ENCODE results near the gene SSBP4. TPM values are rescaled to one million over a fixed set of nuclear protein-coding genes. Genes with fewer than 3 reads are reported as not detected.

The SSBP4 gene
- polyA plus RNA-seq, 4 donors: 68.0 to 128 (median 79.4) TPM

DNA sequence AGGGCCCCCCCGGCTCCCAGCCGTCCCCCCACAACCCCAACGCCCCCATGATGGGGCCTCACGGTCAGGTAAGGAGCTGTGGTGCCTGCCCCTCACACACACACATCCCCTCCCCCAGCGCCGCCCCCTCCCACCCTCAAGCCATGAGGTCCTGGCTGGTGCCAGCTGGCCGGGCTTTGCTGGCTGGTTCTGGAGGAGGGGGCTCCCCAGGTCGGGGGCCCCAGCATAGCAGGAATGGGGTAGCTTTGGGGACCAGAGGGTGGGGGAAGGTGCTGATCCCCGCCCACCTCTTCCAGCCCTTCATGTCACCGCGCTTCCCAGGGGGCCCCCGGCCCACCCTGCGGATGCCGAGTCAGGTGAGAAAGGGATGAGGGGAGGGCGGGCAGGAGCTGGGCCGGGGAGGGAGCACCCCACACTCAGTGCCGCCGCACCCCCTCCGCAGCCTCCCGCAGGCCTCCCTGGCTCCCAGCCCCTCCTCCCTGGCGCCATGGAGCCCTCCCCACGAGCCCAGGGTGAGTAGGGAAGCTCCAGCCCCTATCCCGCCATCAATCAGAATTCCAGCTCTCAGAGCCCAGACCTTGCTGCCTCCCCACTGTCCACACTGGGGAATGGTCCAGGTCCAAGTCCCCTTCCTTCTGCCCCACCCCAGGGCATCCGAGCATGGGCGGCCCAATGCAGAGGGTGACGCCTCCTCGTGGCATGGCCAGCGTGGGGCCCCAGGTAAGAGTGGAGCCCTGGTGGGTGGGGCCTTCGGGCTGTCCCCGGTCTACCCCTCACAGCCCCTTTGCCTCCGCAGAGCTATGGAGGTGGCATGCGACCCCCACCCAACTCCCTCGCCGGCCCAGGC is 12.4 kb downstream of the SSBP4 start:
- no peak for DNase-seq (ENCODE audit: low read depth in 4 of 4, low spot score in 3 of 4)

DNA sequence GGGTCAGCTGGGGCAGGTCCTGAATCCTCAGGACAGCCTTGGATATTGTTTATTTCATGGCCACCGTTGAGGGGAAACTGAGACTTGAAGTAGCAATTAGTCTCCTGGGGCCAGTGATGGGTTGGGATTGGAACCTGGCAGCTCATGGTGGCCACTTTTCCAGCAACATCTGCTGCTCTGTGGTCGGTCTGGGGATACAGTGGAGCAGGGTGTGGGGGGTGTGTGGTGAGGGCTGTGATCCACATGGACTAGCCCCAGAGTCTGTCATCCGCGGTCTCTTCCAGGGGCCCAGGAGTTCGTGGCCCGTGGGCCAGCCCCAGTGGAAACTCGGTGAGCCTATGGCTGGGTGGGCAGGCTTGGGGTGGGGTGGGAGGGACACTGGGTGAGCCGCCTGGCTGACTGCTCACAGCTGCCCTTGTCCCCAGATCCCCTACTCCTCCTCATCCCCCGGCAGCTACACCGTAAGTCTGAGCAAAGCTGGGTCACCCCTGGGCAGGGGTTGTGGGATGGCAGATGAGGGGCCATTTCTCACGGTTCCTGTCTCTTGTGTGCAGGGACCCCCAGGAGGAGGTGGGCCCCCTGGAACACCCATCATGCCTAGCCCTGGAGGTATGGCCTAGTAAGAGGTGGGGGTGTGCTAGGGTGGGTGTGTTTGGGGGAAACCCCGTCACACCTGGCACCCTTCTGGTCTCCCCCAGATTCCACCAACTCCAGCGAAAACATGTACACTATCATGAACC is 13.2 kb downstream of the SSBP4 start:
- DNase-seq (ENCODE audit: low read depth in 4 of 4, low spot score in 3 of 4): no peak

DNA sequence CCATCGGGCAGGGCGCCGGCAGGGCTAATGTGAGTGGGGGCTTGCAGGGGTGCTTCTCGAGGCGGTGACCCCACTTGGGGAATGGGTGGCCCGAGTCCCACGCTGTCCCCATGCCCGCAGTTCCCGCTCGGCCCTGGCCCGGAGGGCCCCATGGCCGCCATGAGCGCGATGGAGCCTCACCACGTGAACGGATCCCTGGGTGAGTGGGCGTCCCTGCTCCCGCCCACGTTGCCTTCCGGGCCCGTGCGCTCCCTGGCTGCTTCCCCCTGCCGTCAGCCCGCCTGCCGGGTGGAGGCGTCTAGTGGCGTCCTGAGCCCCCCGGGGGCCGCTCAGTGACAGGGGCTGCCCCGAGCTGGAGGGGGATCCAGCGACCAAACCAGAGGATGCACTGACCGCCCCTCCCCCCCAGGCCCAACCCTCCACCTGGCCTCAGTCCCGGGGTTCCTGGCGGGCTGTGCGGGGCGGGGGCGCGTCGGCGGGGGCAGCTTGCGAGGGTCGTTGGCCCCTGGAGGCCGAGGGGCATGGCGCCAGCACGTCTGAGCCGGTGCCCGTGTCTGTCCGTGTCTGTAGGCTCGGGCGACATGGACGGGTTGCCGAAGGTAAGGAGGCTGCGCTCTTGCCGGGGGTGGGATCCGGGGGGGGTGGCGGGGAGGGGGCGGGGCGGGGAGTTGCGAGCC is 14.0 kb downstream of the SSBP4 start:
- DNase-seq (ENCODE audit: low read depth in 4 of 4, low spot score in 3 of 4): no peak

DNA sequence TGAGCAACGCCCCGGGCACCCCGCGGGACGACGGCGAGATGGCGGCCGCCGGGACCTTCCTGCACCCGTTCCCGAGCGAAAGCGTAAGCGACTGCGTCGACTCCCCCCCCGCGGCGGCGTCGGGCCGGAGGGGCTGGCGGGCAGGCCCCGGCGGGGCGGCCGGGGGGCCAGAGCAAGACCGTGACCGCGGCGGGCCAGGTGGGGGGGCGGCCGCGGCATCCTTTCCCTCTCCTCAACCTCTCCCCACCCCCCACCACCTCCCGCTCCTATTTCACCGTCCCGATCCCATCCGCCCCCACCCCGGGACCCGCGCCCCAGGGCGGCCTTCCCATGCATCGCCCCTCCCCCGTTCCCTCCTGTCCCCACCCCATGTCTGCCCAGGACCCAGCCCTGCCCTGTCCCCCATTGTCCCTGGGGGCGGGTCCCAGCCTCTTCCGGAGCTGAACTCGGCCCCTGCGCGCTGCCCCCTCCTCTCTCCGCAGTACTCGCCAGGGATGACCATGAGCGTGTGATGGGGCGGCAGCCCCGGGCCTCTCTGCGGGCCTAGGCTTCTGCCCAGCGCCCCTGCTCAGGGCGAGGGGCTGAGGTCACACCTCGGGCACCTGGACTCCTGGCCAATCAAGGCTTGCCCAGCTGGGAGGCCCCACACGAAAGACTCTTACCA is 14.7 kb downstream of the SSBP4 start:
- DNase-seq (ENCODE audit: low read depth in 4 of 4, low spot score in 3 of 4): no peak

DNA sequence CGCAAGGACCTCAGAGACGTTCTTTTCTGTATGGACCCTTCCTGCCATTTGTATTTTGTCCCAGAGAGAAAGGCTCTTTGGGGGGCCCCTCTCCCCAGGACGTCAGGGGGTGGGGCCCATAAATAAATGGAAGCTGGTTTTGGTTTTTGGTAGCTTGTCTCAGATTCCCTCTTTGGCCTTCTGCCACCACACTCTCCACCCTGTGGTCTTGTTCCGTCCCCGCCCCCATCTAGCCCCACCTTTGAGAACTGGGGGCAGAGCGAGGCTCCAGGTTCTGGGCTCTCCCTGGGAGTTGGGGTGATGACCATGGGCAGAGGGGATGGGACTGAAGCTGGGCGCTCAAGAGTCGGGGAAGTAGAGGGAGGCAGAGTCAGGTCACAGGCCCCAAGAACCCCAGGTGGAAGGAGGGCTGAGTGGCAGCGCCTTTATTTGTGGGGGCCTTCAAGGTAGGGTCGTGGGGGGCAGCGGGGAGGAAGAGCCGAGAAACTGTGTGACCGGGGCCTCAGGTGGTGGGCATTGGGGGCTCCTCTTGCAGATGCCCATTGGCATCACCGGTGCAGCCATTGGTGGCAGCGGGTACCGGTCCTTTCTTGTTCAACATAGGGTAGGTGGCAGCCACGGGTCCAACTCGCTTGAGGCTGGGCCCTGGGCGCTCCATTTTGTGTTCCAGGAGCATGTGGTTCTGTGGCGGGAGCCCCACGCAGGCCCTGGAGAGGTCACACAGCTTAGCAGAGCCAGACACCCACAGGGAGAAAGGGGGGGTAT is 15.4 kb downstream of the SSBP4 start:
- no peak for DNase-seq (ENCODE audit: low read depth in 4 of 4, low spot score in 3 of 4)

DNA sequence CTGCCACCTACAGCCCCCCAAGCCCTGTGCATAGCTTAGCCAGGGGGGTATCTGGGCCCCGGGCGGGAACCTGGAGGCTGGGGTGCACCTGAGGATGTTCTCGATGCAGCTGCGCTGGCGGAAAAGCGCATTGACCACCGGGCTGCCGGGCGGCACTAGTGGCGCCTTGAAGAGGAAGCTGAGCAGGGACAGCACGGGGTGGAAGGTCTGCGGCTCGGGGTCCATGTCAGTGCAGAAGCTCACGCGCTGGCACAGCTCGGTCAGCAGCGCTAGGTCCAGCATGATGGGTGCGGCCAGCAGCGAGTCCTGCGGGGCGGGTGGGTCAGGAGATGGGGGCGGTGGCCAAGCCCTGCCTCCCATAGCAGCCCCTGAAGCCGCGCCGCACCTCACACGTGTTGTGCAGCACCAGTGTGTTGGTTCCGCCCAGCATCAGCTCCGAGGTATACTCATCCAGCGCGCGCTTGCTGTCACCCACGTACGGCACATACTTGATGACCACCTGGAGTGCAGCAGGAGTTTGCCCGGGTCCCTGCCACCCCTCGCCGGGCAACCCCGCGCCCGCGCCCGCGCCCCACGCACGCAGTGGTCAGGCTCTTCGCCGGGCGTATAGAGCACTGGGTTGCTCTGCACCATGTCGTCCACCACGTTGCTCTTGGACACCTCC is 16.1 kb downstream of the SSBP4 start:
- DNase-seq (ENCODE audit: low read depth in 4 of 4, low spot score in 3 of 4): no peak

DNA sequence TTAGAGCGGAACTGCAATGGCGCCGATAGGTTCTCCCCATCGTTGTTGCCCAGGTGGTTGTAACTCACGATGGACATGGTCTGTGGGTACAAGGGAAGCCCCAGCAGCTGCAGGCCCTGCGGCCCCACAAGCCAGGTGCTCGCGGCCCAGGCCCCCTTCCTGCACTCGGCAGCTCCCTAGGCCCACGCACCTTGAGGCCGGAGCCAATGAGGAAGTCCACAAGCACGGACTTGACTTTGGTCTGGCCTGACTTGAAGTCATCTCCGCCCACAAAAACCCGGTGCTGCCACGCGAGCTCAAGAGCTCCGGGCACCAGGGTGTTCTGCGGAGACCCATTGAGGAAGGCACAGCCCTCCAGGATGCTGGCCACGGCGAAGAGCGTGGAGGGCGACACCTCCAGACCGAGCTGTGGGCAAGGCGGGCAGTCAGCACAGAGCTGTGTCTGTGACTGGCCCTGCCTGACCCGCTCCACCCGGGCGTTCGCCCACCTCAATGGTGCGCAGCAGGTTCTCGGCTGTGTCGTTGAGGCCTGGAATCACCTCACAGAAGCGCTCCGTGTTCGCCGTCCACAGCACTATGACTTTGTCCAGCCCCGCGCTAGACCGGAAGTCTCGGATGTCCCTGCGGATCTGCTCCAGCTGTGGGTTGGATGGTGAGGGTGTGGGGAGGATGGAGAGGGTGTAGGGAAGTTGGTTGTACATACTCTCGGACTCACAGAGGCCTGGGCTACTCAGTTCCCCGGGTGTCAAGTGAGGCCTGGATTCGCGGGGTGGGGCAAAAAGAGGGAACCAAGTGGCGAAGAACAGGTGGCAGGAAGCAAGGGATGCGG is 16.9 kb downstream of the SSBP4 start:
- no peak for DNase-seq (ENCODE audit: low read depth in 4 of 4, low spot score in 3 of 4)

DNA sequence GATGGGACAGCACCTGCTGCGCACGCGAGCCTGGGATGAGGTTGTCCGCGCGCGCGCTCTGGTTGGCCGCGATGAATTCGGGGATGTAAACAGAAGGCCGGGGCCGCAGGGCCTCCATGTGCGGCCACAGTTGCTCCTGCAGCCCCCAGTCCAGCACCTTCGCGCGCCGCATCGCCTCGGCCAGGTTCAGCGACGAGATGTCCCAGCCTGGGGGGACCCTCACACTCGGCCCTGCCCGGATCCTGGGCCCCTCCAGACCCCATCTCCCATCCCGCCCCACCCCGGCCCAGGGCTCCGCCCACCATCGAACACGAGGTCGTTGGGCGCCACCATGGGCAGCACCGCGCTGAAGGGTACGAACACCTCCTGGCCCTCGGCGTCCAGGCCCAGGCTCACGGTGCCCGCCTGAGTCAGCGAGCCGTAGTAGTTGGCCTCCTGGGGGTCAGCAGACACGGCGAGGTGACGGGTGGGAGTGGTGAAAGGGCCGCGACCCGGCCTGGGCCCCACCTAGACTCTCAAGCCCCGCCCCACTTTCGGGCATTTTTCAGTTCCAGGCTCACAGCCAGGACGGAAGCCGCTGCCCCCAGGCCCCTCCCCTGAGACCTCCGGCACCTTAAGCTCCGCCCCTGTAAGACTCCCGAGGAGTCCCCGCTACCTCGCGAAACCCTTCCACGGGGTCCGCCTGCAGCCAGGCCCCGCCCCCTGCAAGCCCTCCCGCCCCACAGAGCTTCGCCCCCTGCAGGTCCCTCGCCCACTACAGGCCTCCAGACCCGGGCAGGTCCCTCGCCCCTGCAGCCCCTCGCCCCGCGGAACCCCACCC is 17.7 kb downstream of the SSBP4 start:
- DNase-seq (ENCODE audit: low read depth in 4 of 4, low spot score in 3 of 4): no peak

DNA sequence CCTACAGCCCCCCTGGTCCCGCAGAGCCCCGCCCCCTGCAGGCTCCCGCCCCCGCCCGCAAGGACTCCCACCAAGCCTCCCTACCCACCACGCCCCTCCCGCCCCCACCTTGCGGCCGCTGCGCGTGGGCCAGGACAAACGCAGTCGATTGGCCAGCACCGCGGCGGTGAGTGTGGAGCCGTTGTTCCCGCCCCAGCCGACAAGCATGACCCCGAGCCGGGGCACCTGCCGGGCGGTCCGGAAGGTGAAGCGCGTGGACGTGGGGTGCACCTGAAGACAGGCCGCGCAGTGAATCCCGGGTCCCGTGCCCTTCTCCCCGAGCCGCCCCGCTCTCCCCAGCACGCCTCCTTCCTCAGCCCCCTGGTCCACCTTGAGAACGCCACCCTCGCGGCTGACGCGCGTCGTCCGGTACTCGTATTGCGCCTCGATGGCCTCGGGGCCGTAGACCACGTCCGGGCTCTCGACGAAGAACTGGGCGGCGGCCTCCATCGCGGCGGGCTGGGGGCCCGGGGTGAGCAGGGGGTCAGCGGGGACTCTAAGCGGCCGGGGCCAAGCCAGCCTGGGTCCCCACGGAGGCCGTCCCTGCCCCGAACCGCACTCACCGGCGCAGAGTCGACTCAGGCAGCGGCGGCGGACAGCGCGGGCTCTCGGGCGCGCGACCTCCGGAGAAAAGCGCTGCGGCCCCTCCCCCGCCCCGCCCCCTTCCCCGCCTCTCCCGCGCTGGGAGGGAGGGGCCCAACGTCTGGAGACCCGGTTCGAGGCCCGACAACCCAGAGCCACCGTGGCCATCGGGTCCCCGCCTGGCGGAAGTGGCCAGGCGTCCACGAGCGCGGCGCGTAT is 18.5 kb downstream of the SSBP4 start, which contains the start of gene ISYNA1:
Gene ISYNA1, minus strand, starts transcription at position 643 of the 840 bp plus-strand sequence. Its CDS starts 154 bp downstream, at position 489.
- DNase-seq (ENCODE audit: low read depth in 4 of 4, low spot score in 3 of 4): no peak

DNA sequence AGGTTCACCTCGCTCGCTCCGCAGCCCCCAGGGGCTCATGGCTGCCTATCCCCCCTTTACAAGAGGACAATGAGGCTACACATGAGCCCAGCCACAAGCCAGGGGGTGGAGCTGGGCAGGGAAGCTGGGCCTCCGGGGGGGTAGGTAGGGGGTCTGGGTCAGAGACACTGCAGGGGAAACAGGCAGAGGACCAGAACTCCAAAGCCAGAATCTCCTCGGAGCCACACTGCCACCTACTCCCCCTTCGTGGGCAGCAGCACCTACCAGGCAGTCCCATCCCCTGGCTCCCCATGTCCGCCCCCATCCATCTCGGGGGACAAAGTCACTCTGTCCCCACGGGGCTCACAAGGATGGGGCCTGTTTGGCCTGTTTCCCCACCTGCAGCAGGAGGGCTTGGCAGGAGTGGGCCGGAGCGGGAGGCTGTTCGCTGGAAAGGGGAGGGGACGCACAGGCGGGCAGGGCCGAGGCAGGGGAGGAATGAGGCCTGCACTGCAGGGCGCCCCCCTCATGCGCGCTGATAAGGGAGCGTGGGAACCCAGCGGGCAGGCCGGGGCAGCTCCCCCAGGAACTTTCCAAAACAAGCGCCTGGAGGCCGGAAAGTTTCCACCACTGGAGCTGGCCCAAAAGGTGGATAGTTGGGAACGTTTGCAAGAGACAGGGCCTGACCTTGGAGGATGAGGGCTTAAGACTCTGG is 19.3 kb downstream of the SSBP4 start:
- no peak for DNase-seq (ENCODE audit: low read depth in 4 of 4, low spot score in 3 of 4)

DNA sequence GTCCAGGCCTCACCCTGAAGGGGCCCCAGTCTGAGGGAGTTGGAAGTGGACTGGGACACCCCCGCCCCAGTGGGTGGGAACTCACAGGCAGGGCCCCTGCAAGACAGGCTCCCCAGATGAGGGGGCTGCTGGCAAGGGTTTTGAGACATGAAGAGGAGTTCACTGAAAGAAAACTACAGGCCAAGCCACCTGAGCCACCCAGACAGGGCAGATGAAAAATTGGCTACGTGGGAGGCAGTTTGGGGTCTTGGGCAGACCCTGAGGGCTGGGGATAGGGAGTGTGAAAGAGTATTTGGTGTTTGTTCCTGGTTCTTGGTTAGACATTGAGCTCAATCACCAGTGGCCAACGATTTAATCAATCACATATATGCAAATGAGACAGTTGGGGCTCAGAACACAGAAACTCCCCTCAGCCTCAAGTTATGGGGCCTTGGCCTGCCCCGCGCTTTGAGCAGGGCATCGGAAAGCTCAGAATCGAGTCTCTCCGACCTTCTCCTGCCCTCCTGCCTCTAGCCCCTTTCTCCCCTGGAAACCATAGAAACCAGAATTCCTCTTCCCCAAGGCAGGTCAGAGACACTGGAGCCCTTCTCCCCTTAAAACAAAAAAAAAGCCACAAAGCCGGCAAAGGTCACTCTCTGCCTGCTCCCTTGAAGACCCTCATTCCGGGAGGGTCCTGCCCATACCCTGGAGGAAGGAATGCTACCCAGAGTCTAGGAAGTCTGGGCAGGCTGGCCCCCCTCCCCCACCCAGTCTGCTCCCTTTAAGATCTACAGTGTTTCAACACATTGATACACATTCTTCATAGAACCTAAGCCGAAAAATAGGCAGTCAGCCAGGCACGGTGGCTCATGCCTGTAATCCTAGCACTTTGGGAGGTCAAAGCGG is 20.1 kb downstream of the SSBP4 start:
- DNase-seq (ENCODE audit: low read depth in 4 of 4, low spot score in 3 of 4): no peak

DNA sequence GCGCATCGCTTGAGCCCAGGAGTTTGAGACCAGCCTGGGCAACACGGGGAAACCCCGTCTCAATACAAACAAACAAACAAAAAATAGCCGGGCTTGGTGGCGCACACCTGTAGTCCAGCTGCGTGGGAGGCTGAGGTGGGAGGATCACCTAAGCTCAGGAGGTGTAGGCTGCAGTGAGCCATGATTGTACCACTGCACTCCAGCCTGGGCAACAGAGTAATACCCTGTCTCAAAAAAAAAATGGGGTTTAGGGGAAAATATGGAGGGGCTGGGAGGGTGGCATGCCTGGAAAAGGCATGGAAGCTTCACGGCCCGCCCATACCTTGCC is 20.7 kb downstream of the SSBP4 start:
- DNase-seq (ENCODE audit: low read depth in 4 of 4, low spot score in 3 of 4): no peak

DNA sequence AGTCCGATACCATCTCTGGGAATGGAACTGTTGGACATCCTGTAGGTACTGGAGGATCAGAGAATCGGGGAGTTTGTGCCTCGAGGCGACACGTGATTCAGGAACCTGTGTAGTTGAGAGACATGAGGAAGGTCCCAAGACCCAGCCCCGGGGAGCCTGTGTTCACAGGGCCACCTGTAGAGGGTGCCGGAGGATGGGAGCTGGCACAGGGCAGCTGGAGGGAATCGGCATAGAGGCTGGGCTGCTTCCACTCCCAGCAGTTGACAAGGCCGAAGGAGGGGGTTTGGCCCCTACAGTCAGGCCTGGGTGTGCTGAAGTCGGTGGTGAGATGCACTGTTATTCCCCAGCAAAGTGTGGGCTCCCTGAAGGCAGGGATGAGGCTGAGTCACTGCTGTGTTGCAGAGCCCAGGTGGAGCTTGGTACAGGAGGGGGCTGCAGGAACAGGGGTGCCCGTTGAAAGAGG is 21.2 kb downstream of the SSBP4 start:
- no peak for DNase-seq (ENCODE audit: low read depth in 4 of 4, low spot score in 3 of 4)

DNA sequence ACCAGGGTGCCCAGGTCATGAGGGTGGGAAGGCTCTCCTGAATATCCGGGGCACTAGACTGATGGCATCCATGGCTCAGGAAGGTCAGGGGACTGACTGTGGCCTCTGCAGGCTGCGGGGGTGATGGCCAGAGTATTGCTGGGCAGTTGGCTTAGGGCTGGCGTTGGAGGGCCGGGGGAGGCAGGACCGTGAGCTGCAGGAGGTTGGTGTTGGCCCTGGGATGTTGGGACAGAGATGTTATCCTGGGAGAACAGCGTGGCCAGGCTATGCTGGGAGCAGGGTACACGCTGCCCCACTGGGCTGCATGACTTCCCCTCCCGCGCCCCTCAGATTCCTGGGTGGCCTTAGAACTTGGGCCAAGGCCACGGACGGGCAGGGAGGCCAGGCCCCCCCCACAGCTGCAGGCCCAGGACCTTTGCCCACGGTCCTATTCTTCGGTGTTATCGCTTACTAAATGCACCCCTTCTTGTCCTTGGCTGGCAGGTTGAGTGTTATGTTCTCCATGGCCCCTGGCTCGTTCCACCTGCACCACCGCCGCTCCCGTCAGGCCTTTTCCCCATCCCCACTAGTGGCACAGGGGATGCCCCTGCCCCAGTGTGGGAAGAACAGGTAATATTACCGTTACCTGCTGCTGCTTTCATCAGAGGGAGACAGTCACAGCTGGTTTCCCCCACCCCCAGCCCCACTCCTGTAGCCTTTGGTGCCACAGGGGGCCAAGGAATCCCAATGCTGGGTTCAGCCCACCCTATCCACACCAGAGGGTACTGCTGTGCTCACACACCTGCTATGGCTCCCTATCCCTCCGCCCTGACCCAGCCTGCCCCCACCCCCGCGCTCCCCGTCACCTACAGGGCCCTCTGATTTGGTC is 22.0 kb downstream of the SSBP4 start:
- DNase-seq (ENCODE audit: low read depth in 4 of 4, low spot score in 3 of 4): no peak
